ENCODE data around the gene PMIS2.
A peak's percentile ranks its signal among the peaks of the same experiment; 100 is the strongest.
"Not testable (repeated sequence)": the region's sequence is repeated elsewhere in the genome, so short reads cannot be mapped to it uniquely, and the experiment has no call there.

PMIS2 gene

GRCh38 chr19:35595026-35595425 lies 9.1 kb downstream of the PMIS2 start:
- DNase-seq: not testable (repeated sequence)

- no peak for DNase-seq
Observed at GRCh38 chr19:35595928-35596327, 10.0 kb downstream of the PMIS2 start.

GRCh38 chr19:35596366-35596999 lies 10.5 kb downstream of the PMIS2 start:
- DNase-seq: no peak

DNA sequence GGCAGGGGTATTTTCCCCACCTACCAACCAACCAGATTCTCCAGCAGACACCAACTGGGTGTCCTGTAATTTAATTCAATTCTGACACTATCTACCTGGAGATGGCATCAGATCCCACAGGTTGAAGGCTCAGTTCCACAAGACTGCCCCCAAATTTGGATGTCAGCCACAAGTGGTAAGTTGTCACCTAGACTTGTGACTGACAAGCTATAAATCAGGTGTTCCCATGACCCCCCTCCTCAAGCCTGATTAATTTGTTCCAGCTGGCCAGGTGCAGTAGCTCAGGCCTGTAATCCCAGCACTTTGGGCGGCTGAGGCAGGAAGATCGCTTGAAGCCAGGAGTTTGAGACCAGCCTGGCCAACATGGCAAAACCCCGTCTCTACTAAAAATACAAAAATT lies 16.0 kb downstream of the PMIS2 start:
- DNase-seq: no peak

GRCh38 chr19:35604436-35604835 lies 18.5 kb downstream of the PMIS2 start:
- not testable (repeated sequence) for DNase-seq

- not testable (repeated sequence) for DNase-seq
Observed at GRCh38 chr19:35607170-35607569, 21.2 kb downstream of the PMIS2 start.

- DNase-seq: no peak
Observed at GRCh38 chr19:35607661-35608060, 21.7 kb downstream of the PMIS2 start.

GRCh38 chr19:35608251-35608650 lies 22.3 kb downstream of the PMIS2 start:
- no peak for DNase-seq

- DNase-seq: peak in 1 of 2 donors; percentile 14
Observed at GRCh38 chr19:35609851-35610353, 23.9 kb downstream of the PMIS2 start.

GRCh38 chr19:35612224-35612558 lies 26.2 kb downstream of the PMIS2 start:
- no peak for DNase-seq

- DNase-seq: peak; percentile 90 to 96
Observed at GRCh38 chr19:35612559-35613321, 26.8 kb downstream of the PMIS2 start, which contains the start of gene HAUS5. Gene HAUS5 (plus strand): TSS chr19:35612735. CDS start chr19:35612795, 60 bp downstream.

DNA sequence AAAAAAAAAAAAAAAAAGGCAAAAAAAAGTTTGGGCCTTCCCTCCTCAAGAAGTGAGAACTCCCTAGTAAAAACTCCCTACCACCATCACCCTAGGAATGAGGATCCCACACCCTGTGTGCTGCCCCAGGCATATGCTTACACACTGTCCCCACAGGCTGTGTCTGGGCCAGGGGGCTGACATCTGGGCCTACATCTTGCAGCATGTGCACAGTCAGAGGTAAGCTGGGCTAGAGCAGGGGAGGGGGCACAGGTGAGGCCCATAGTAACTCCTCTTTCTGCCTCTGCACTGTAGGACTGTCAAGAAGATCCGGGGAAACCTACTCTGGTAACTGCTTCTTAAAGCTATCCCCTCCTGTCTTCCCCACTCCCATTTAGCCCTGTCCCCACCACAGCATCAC lies 27.6 kb downstream of the PMIS2 start:
- no peak for DNase-seq

GRCh38 chr19:35615036-35615435 lies 29.1 kb downstream of the PMIS2 start:
- no peak for DNase-seq

- DNase-seq: no peak
Observed at GRCh38 chr19:35618857-35619256, 32.9 kb downstream of the PMIS2 start.

DNA sequence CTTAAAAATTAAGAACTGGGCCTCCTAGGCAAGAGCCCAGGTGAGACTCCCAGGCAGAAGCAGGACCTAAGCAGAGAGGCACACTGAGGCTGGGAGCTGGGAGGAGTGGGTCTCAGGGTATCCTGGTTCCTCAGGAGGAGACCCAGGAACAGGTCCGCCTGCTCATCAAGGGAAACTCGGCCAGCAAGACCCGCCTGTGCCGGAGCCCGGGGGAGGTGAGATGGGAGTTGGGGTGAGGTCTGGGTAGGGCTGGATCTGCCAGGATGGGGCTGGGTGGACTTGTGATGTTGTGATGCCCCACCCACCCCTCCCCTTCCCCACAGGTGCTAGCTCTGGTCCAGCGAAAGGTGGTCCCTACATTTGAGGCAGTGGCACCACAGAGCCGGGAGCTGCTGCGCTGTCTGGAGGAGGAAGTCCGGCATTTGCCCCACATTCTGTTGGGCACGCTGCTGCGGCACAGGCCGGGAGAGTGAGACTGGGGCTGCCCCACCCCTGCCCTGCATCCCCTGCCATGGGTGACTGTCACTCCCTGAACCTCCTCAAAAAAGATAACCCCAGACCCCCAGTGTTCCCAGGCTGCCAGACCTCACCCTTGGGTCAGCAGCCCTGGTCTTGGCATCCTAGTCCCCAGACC lies 33.4 kb downstream of the PMIS2 start:
- DNase-seq: no peak

DNA sequence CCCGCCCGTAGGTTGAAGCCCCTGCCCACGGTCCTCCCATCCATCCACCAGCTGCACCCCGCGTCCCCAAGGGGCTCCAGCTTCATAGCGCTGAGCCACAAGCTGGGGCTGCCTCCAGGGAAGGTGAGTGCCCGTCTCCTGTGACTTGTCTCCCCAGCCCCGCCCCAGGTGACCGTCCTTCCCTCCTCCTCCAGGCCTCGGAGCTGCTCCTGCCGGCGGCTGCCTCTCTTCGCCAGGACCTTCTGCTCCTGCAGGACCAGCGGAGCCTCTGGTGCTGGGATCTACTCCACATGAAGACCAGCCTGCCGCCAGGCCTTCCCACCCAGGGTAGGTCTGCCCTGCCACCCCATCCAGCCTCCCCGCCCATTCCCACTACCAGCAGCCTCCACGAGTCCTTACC lies 34.0 kb downstream of the PMIS2 start:
- no peak for DNase-seq

- DNase-seq: no peak
Observed at GRCh38 chr19:35621708-35622107, 35.7 kb downstream of the PMIS2 start.

- DNase-seq: no peak
Observed at GRCh38 chr19:35622750-35623149, 36.8 kb downstream of the PMIS2 start.

DNA sequence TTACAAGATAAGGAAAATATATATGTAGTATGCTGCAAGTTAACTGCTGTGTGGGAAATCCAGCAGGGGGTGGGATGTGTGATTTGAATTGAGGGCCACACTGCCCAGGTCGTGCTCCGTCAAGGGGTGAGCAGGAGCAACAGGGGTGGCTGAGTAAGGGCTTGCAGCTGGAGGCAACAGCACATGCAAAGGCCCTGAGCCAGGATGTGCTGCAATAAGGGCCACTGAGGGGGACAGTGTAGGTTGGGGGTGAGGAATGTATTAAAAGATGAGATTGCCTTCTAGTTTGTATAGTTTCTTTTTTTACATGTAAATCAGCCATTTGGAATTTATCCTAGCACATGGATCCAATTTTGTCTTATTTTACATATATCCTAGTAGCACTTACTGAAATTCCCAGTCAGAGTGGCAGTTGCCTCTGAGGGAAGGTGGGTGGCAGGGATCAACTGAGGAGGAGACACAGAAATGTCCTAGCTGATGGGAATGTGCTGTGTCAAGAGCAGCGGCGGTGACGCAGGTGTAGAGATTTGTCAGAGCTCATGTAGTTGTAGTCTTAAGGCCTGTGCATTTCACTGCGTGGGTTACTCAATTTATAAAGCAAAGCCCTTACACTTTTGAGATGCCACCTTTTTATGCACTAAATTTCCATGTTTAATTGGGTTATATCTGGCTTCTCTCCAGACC lies 37.5 kb downstream of the PMIS2 start:
- no peak for DNase-seq

DNA sequence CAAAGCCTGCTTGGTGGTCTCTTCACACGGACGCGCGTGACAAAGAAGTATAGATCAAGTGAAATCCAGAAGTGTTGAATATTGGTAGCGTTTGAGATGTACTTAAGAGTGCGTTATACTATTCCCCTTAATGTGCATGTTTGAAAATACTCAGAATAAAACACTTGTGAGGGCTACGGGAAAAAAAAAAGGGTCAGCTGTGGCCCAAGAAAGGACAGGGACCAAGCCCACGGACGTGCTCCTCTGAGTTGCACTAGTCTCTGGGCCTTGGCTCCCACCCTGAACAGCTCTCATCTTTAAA lies 42.2 kb downstream of the PMIS2 start:
- DNase-seq: no peak

DNA sequence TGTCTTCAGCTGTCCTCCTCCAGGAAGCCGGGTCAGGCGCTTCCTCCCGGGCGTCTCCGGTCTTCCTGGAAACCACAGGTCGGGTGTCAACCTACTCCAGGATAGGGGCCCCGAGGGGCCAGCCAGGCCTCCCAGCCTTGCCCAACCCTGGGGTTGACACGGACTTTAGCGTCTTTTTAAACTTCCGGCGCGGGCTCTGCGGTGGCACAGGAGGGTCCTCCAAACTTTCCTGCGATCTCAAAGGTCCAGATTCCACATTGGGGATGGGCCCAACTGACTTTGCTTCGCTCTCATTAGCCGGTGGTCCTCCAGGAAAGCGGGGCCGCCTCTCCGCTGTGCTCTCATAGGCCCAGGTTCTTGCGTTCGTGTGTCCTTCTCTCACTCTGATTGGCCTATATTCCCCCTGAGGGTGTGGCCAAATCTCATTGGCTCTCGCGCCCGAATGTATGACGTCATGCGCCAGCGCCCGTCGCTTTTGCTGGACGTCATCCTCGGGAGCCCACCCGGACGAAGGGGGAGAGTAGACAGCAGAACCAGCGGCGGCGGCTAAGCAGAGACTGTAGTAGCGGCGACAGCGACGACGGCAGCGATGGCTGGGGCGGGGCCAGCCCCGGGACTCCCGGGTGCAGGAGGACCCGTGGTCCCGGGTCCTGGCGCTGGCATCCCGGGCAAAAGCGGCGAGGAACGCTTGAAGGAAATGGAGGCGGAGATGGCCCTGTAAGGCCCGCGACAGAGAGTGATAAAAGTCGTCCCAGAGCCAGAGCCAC lies 42.8 kb downstream of the PMIS2 start, which contains the start of gene RBM42:
RBM42 (plus strand) TSS at position 472 of the 767 bp plus-strand sequence; CDS start at position 590, 118 bp downstream.
- peak; percentile 93 to 98 for DNase-seq

- no peak for DNase-seq
Observed at GRCh38 chr19:35629332-35629633, 43.3 kb downstream of the PMIS2 start.

Data from activated CD4-positive, alpha-beta T cell treated with anti-CD3 and anti-CD28 coated beads for 4 hours (primary cell).